Stomach (tissue), 9 donors: ENCODE measurements around the gene TBC1D9B. TPM values are rescaled to one million over a fixed set of nuclear protein-coding genes. Genes with fewer than 3 reads are reported as not detected.

Experiments
- DNase-seq, 2 donors: peaks; one replicate each; pipeline versions ENCODE4 v3.0.0 to v3.0.0-alpha.2; 2013 to 2019
- H3K27ac ChIP-seq, 5 donors: fragments of 200-600 bp in 4 of 5; sonication (generic) in 4 of 5; one replicate each; pipeline ENCODE4 v1.5.1; 2013 to 2019; ENCODE audit warnings: mild to moderate bottlenecking in 1 of 5, moderate library complexity in 1 of 5
- H3K27me3 ChIP-seq, 3 donors: fragments of 200-600 bp; sonication (generic); one replicate each; pipeline ENCODE4 v1.5.1; 2017 to 2019; ENCODE audit warnings: mixed run types in 1 of 3
- H3K36me3 ChIP-seq, 4 donors: fragments of 200-600 bp; sonication (generic); 1 replicate in 3 of 4; 2 replicates in 1 of 4; pipeline ENCODE4 v1.5.1; 2016 to 2019
- H3K4me1 ChIP-seq, 4 donors: fragments of 200-600 bp; sonication (generic); one replicate each; pipeline ENCODE4 v1.5.1; 2016 to 2019
- H3K4me3 ChIP-seq, 4 donors: fragments of 200-600 bp; sonication (generic) in 3 of 4; one replicate each; pipeline ENCODE4 v1.5.1; 2016 to 2019; ENCODE audit warnings: mild to moderate bottlenecking in 1 of 4
- H3K9me3 ChIP-seq, 4 donors: fragments of 200-600 bp; sonication (generic); one replicate each; pipeline ENCODE4 v1.5.1; 2016 to 2019
- CTCF ChIP-seq, 7 experiments: fragments of 450-650 bp in 4 of 7; fragments of 200-600 bp in 3 of 7; sonication (generic) in 3 of 7; IDR thresholded peaks; one replicate each; pipeline ENCODE4 v1.5.1; 2016 to 2019; ENCODE audit warnings: antibody characterized with exemption in 7 of 7, control low read depth in 2 of 7, mild to moderate bottlenecking in 1 of 7
- EP300 ChIP-seq: sonication (generic); formaldehyde crosslinking; IDR thresholded peaks from one replicate; pipeline ENCODE4 v1.6.1; 2017; ENCODE audit warnings: antibody characterized with exemption
- POLR2A ChIP-seq, 4 donors: fragments of 450-650 bp; IDR thresholded peaks; one replicate each; pipeline ENCODE4 v1.6.1; 2016; ENCODE audit warnings: antibody characterized with exemption in 4 of 4, control low read depth in 2 of 4, mild to moderate bottlenecking in 1 of 4, moderate library complexity in 1 of 4
- POLR2AphosphoS5 ChIP-seq, 3 donors: sonication (generic); formaldehyde crosslinking; IDR thresholded peaks; one replicate each; pipeline ENCODE4 v1.6.1; 2016; ENCODE audit warnings: antibody characterized with exemption in 3 of 3
- WGBS, 5 donors: extraction: QIAGEN DNeasy Blood & Tissue Kit in 3 of 5; methylation state at CpG; one replicate each; pipeline versions ENCODE4 v1.1.5 to v1.1.7; 2013 to 2018; 5-methylcytosine and 5-hydroxymethylcytosine counted together
- intact Hi-C: fragments of 100-400 bp; cut with DNase I; formaldehyde crosslinking; loops from one replicate; pipeline ENCODE4 v1.15.1; 2023; ENCODE audit warnings: low total_unique reads
- polyA plus RNA-seq, 3 donors: library from polyadenylated mRNA; stranded (reverse); fragments of 200-250 nt; gene quantifications; one replicate each; pipeline ENCODE4 v1.2.3, GENCODE V29; 2013
- total RNA-seq, 5 donors: library from RNA; depleted of rRNA; stranded (reverse); fragments of >200 nt; gene quantifications; one replicate each; pipeline versions ENCODE4 v1.1.0 to v1.2.3, GENCODE V29; 2014 to 2016
- donor health status: healthy with polysubstance abuse.
- donor health status: Bipolar disorder and iron deficiency.
- donor health status: healthy.

Gene TBC1D9B
- total and polyA plus RNA-seq, 8 donors = 29.9 to 260 (median 60.1) TPM

GRCh38 chr5:179890751-179891682 is 16.7 kb downstream of the TBC1D9B start:
- Histone ChIP-seq H3K4me1 (no peaks in the 10 kb centered on the region), H3K36me3 (peaks cover 79 to 100% (median 100%) of the 10 kb centered on the region in 4 donors), H3K9me3 (no peaks in the 10 kb centered on the region), H3K27ac (no peak overlapping the region), H3K27me3 (no peaks in the 10 kb centered on the region), H3K4me3 (no peak overlapping the region)
- DNase-seq = no peak
- intact Hi-C loops = no loop called here
- TF ChIP-seq EP300 (no peak), POLR2A (IDR thresholded peaks at IDR 0.05) (no peak), CTCF (IDR thresholded peaks at IDR 0.05) (no peak), POLR2AphosphoS5 (IDR thresholded peaks at IDR 0.05) (no peak)
- WGBS, 5 donors = 93 to 98% (median 97%) methylated on average over 24 to 25 of the region's 25 CpGs

- Histone ChIP-seq H3K27me3 (no peaks in the 10 kb centered on the region), H3K9me3 (no peaks in the 10 kb centered on the region), H3K4me1 (no peaks in the 10 kb centered on the region), H3K4me3 (no peak overlapping the region), H3K27ac (no peak overlapping the region), H3K36me3 (peaks cover 75 to 100% (median 100%) of the 10 kb centered on the region in 4 donors)
- intact Hi-C loops = no loop called here
- no peak for DNase-seq
- 90 to 93% (median 91%) methylated on average over 11 to 13 of the region's 13 CpGs for WGBS, 5 donors
- TF ChIP-seq EP300 = no peak
- no peak for TF ChIP-seq CTCF (IDR thresholded peaks at IDR 0.05)
- no peak for TF ChIP-seq POLR2AphosphoS5 (IDR thresholded peaks at IDR 0.05)
- TF ChIP-seq POLR2A (IDR thresholded peaks at IDR 0.05) = no peak
These were observed 17.8 kb downstream of the TBC1D9B start for GRCh38 chr5:179889885-179890284.

GRCh38 chr5:179887802-179888201 is 19.9 kb downstream of the TBC1D9B start:
- 88 to 96% (median 94%) methylated on average over 5 to 6 of the region's 6 CpGs for WGBS, 5 donors
- intact Hi-C loops = no loop called here
- H3K4me1 ChIP-seq = no peaks in the 10 kb centered on the region
- H3K27me3 ChIP-seq = no peaks in the 10 kb centered on the region
- H3K27ac ChIP-seq = no peak overlapping the region
- H3K9me3 ChIP-seq = peaks cover 0 to 18% (median 9%) of the 10 kb centered on the region in 4 donors
- no peak for DNase-seq
- TF ChIP-seq POLR2A (IDR thresholded peaks at IDR 0.05) (no peak), CTCF (IDR thresholded peaks at IDR 0.05) (no peak), POLR2AphosphoS5 (IDR thresholded peaks at IDR 0.05) (no peak), EP300 (no peak)
- H3K36me3 ChIP-seq = peaks cover 70 to 100% (median 100%) of the 10 kb centered on the region in 4 donors
- H3K4me3 ChIP-seq = no peak overlapping the region

- H3K27me3 ChIP-seq = no peaks in the 10 kb centered on the region
- peaks cover 63 to 100% (median 96%) of the 10 kb centered on the region in 4 donors for H3K36me3 ChIP-seq
- TF ChIP-seq EP300 (no peak), POLR2AphosphoS5 (IDR thresholded peaks at IDR 0.05) (no peak), POLR2A (IDR thresholded peaks at IDR 0.05) (no peak), CTCF (IDR thresholded peaks at IDR 0.05) (no peak)
- 87 to 96% (median 92%) methylated on average over 11 of the region's 11 CpGs for WGBS, 5 donors
- H3K4me3 ChIP-seq = no peak overlapping the region
- intact Hi-C loops = no loop called here
- no peak for DNase-seq
- no peaks in the 10 kb centered on the region for H3K4me1 ChIP-seq
- H3K27ac ChIP-seq = no peak overlapping the region
- peaks cover 0 to 24% (median 12%) of the 10 kb centered on the region in 4 donors for H3K9me3 ChIP-seq
These were observed 20.6 kb downstream of the TBC1D9B start for GRCh38 chr5:179887095-179887494.
